Kidney (tissue), 22 donors: ENCODE results near the gene ATP6V1B1. TPM values are rescaled to one million over a fixed set of nuclear protein-coding genes. Genes with fewer than 3 reads are reported as not detected.

Source experiments
- DNase-seq, 5 donors: peaks; one replicate each; pipeline ENCODE4 v3.0.0-alpha.2; 2013 to 2020
- FAIRE-seq: peaks from 2 replicates; lab custom pipeline; 2012; peaks lifted over from hg19 to GRCh38; lab: Jason Lieb, UNC
- H3K27ac ChIP-seq, 2 donors: one replicate each; pipeline ENCODE4 v1.7.0; 2013; ENCODE audit warnings: low read depth in 2 of 2, low read length in 2 of 2, inconsistent platforms in 1 of 2
- H3K27me3 ChIP-seq: one replicate; pipeline ENCODE4 v1.7.1; 2013; ENCODE audit warnings: low read length, inconsistent platforms; ENCODE audit not compliant: control insufficient read depth, insufficient read depth
- H3K36me3 ChIP-seq, 3 donors: one replicate each; pipeline versions ENCODE4 v1.7.0 to v1.7.1; 2013; ENCODE audit warnings: low read length in 3 of 3, control low read depth in 1 of 3, inconsistent platforms in 1 of 3; ENCODE audit not compliant: insufficient read depth in 3 of 3, control insufficient read depth in 2 of 3
- H3K4me1 ChIP-seq, 3 donors: one replicate each; pipeline versions ENCODE4 v1.7.0 to v1.7.1; 2013; ENCODE audit warnings: low read length in 3 of 3, inconsistent platforms in 1 of 3, low read depth in 1 of 3; ENCODE audit not compliant: control insufficient read depth in 2 of 3, insufficient read depth in 2 of 3
- H3K4me3 ChIP-seq, 3 donors: one replicate each; pipeline versions ENCODE4 v1.7.0 to v1.8.1; 2013; ENCODE audit warnings: low read length in 3 of 3, control low read depth in 1 of 3, inconsistent platforms in 1 of 3
- H3K9ac ChIP-seq, 3 donors: one replicate each; pipeline versions ENCODE4 v1.7.0 to v1.7.1; 2013; ENCODE audit warnings: low read length in 3 of 3, control low read depth in 1 of 3, inconsistent platforms in 1 of 3
- H3K9me3 ChIP-seq, 3 donors: one replicate each; pipeline versions ENCODE4 v1.7.0 to v1.7.1; 2013; ENCODE audit warnings: low read length in 3 of 3, control low read depth in 1 of 3, inconsistent platforms in 1 of 3; ENCODE audit not compliant: control insufficient read depth in 2 of 3, insufficient read depth in 1 of 3
- intact Hi-C: fragments of 100-400 bp; cut with DNase I; formaldehyde crosslinking; loops from one replicate; pipeline ENCODE4 v1.11.1; 2022
- long read RNA-seq, 10 donors: library from polyadenylated mRNA in 1 of 10; unstranded in 1 of 10; transcript quantifications; one replicate each; pipeline ENCODE4 v2.0.0 and lab custom pipeline, GENCODE V29; 2021 to 2026
- polyA plus RNA-seq: library from polyadenylated mRNA; stranded (reverse); fragments of 350-450 nt; fragmentation: Illumina TruSeq; extraction: RNeasy Lipid Tissue Mini Kit (QIAGEN cat#74804); gene quantifications from one replicate; pipeline ENCODE4 v1.2.3, GENCODE V29; 2014; ENCODE audit warnings: low read depth, low replicate concordance; ENCODE audit not compliant: insufficient read depth
- total RNA-seq: library from RNA; stranded (reverse); fragmentation: NEBNext Ultra II Directional; extraction: Animal tissue kit (Norgen Biotek cat#: 25700); gene quantifications from one replicate; pipeline ENCODE4 v1.2.1, GENCODE V29; 2021
- TF ChIP-seq, protein P1 (sequence below): IDR thresholded peaks from 3 replicates; pipeline ENCODE4 v1.5.1; 2012; ENCODE audit warnings: mild to moderate bottlenecking, moderate library complexity, borderline replicate concordance; ENCODE audit not compliant: insufficient read depth; ENCODE audit errors: extremely low read depth
- donor health status: control.
- donor health status: control.
- donor health status: control.
- donor health status: control.
- donor health status: control.
- donor health status: DM: yes; HTN: yes; CAD: no.
- donor health status: Normal renal cell carcinoma (clear cell type).

The ATP6V1B1 gene
- total RNA-seq (37.9 TPM), polyA plus RNA-seq (400 TPM)
- long read RNA-seq, donor 1, transcript ATP6V1B1-201 (14 exons, 1,939 nt): major isoform, 8 of 8 reads
- long read RNA-seq, donor 1, partial matches to known transcripts: 0 of 8 reads
- long read RNA-seq, donor 1, other reads (novel, unspliced or antisense): 0 of 8 reads
- long read RNA-seq, donor 2, transcript ATP6V1B1-201 (14 exons, 1,939 nt): major isoform, 18 of 19 reads
- long read RNA-seq, donor 2, partial matches to known transcripts: 0 of 19 reads
- long read RNA-seq, donor 2, other reads (novel, unspliced or antisense): 0 of 19 reads
- long read RNA-seq, donor 3, transcript ATP6V1B1-201 (14 exons, 1,939 nt): major isoform, 15 of 26 reads
- long read RNA-seq, donor 3, partial matches to known transcripts: 11 of 26 reads
- long read RNA-seq, donor 3, other reads (novel, unspliced or antisense): 0 of 26 reads
- long read RNA-seq, donor 4, transcript ATP6V1B1-201 (14 exons, 1,939 nt): major isoform, 13 of 13 reads
- long read RNA-seq, donor 4, partial matches to known transcripts: 0 of 13 reads
- long read RNA-seq, donor 4, other reads (novel, unspliced or antisense): 0 of 13 reads
- long read RNA-seq, donor 5, partial matches to known transcripts: 0 of 1 reads
- long read RNA-seq, donor 5, other reads (novel, unspliced or antisense): 0 of 1 reads
- long read RNA-seq, donor 6, transcript ATP6V1B1-201 (14 exons, 1,939 nt): major isoform, 5 of 5 reads
- long read RNA-seq, donor 6, partial matches to known transcripts: 0 of 5 reads
- long read RNA-seq, donor 6, other reads (novel, unspliced or antisense): 0 of 5 reads
- long read RNA-seq, donor 7, transcript ATP6V1B1-201 (14 exons, 1,939 nt): major isoform, 20 of 29 reads
- long read RNA-seq, donor 7, partial matches to known transcripts: 6 of 29 reads
- long read RNA-seq, donor 7, other reads (novel, unspliced or antisense): 3 of 29 reads
- long read RNA-seq, donor 8, transcript ATP6V1B1-201 (14 exons, 1,939 nt): major isoform, 6 of 13 reads
- long read RNA-seq, donor 8, partial matches to known transcripts: 7 of 13 reads
- long read RNA-seq, donor 8, other reads (novel, unspliced or antisense): 0 of 13 reads
- long read RNA-seq, donor 9, partial matches to known transcripts: 5 of 8 reads
- long read RNA-seq, donor 9, other reads (novel, unspliced or antisense): 0 of 8 reads
- long read RNA-seq, donor 10, transcript ATP6V1B1-201 (14 exons, 1,939 nt): major isoform, 10 of 10 reads
- long read RNA-seq, donor 10, partial matches to known transcripts: 0 of 10 reads
- long read RNA-seq, donor 10, other reads (novel, unspliced or antisense): 0 of 10 reads

DNA sequence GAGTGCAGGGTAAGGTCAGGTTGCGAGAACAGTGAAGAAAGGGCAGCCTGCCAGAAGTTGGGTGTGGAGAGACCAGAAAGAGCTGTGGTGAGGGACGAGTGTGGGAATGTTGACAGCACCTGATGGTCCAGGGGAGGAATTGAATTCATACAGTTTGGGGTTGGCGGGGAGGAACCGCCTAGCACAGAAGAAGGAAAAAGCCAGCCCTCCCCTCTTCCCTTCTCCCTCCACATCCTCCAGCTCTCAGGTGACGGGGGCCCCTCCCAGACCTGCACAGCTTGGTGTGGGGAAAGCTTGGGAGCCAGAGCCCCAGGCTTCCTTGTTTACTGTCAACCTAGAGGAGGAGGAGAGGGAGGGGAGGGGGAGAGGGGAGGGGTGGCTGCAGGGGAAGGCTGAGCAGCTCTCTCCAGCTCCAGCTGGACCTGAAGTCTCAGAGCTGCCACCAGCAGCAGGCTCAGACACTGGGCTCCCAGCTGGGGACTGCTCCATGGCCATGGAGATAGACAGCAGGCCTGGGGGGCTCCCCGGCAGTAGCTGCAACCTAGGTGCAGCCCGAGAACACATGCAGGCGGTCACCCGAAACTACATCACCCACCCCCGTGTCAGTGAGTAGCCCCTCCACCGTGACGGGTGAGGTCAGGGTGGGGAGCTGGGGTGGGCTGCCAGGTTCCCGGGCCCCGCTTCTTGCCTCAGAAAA lies at the start of gene ATP6V1B1:
ATP6V1B1 (plus strand) TSS at position 433 of the 697 bp plus-strand sequence; CDS start at position 488, 55 bp downstream.
- intact Hi-C loops: no loop called here
- TF ChIP-seq, protein P1, sequence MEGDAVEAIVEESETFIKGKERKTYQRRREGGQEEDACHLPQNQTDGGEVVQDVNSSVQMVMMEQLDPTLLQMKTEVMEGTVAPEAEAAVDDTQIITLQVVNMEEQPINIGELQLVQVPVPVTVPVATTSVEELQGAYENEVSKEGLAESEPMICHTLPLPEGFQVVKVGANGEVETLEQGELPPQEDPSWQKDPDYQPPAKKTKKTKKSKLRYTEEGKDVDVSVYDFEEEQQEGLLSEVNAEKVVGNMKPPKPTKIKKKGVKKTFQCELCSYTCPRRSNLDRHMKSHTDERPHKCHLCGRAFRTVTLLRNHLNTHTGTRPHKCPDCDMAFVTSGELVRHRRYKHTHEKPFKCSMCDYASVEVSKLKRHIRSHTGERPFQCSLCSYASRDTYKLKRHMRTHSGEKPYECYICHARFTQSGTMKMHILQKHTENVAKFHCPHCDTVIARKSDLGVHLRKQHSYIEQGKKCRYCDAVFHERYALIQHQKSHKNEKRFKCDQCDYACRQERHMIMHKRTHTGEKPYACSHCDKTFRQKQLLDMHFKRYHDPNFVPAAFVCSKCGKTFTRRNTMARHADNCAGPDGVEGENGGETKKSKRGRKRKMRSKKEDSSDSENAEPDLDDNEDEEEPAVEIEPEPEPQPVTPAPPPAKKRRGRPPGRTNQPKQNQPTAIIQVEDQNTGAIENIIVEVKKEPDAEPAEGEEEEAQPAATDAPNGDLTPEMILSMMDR: no peak
- Histone ChIP-seq H3K27ac (peak within 1 kb of the TSS; percentile 63 to 85), H3K36me3 (no peaks in the 10 kb centered on the region), H3K9me3 (no peaks in the 10 kb centered on the region), H3K27me3 (peaks cover 2% of the 10 kb centered on the region), H3K9ac (peak within 1 kb of the TSS in 2 of 3 donors; percentile 5 to 37), H3K4me1 (peaks cover 0 to 4% (median 0%) of the 10 kb centered on the region in 3 donors), H3K4me3 (peak within 1 kb of the TSS; percentile 56 to 68 (median 57))
- peak in 4 of 5 donors; percentile 61 to 82 (median 72) for DNase-seq
- no peak for FAIRE-seq

DNA sequence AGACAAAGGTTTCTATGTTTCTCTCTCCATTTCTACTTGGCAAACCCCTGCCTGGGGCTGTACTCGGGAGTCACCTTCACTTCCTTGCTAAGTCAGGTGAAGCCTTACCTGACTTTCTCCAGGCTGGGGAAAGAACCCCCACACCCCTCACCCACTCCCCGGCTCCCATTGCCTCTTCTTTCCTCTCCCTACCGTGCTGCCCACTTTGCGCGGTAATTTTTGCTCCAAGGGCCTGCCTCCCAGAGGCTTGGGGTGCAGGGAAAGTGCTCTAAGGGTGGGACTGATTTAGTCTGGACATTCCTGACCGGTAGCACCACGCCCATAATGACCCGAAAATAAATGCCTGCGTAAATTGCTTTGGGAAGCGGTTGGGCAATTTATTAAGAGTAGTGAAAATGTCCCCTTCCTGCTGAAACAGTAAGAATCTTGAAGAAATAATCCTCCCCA lies 49.1 kb upstream of the ATP6V1B1 start:
- Histone ChIP-seq H3K9me3 (peaks cover 0 to 3% (median 0%) of the 10 kb centered on the region in 3 donors), H3K4me1 (peaks cover 0 to 16% (median 3%) of the 10 kb centered on the region in 3 donors), H3K36me3 (no peaks in the 10 kb centered on the region), H3K4me3 (no peak overlapping the region), H3K27me3 (peaks cover 77% of the 10 kb centered on the region), H3K9ac (no peak overlapping the region), H3K27ac (no peak overlapping the region)
- FAIRE-seq (no peak), DNase-seq (peak in 3 of 5 donors; percentile 14 to 35 (median 35))
- intact Hi-C loops: no loop called here
- TF ChIP-seq, protein P1: no peak

DNA sequence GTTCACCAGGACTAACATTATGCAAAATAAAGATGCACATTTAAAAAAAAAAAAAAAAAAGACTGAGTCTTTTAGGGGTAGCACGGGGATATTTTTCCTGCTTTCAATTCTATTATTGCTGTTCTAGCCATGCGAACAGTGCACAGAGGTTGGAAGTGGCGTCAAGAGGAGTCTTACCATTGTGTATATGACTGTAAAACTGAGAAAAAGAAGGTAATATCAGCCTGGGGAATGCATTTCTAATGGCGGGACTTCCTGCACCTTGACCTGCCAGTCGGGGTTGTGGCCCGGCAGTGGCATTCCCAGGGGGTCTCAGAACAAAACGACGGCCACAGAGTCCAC lies 48.5 kb upstream of the ATP6V1B1 start:
- Histone ChIP-seq H3K27ac (no peak overlapping the region), H3K27me3 (peaks cover 83% of the 10 kb centered on the region)

More for the DNA sequence above, 48.5 kb upstream of the ATP6V1B1 start:
- H3K9ac ChIP-seq: no peak overlapping the region
- TF ChIP-seq, protein P1: no peak
- H3K4me3 ChIP-seq: peak overlapping the region in 1 of 3 donors; percentile 23
- H3K4me1 ChIP-seq: peaks cover 0 to 16% (median 3%) of the 10 kb centered on the region in 3 donors
- no peaks in the 10 kb centered on the region for H3K36me3 ChIP-seq
- FAIRE-seq (no peak), DNase-seq (no peak)
- peaks cover 0 to 3% (median 0%) of the 10 kb centered on the region in 3 donors for H3K9me3 ChIP-seq
- intact Hi-C loops: no loop called here
